ENCODE data around the gene LIN7A.

Gene LIN7A

DNA sequence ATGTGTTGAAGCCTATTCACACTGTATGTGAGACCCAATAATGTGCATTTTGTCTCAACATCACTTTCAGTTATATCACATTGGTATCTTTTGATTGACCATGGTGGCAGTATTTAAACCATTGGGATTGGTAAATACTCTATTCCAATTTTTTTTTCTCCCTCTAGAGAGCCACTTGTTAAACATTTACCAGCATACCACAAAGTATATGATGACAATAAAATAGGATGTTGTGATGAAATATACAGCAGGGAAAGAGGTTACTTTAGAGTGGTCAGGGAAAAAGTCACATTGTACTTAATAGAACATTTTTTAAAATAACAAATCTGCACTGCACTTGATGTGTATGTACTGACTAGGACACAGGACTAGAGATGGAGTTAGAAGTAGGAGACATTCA lies 5.6 kb upstream of the LIN7A start:
- no peak for DNase-seq (ENCODE audit: extremely low spot score)
- POLR2A ChIA-PET, result no interaction called here
- TF ChIP-seq, protein P1, sequence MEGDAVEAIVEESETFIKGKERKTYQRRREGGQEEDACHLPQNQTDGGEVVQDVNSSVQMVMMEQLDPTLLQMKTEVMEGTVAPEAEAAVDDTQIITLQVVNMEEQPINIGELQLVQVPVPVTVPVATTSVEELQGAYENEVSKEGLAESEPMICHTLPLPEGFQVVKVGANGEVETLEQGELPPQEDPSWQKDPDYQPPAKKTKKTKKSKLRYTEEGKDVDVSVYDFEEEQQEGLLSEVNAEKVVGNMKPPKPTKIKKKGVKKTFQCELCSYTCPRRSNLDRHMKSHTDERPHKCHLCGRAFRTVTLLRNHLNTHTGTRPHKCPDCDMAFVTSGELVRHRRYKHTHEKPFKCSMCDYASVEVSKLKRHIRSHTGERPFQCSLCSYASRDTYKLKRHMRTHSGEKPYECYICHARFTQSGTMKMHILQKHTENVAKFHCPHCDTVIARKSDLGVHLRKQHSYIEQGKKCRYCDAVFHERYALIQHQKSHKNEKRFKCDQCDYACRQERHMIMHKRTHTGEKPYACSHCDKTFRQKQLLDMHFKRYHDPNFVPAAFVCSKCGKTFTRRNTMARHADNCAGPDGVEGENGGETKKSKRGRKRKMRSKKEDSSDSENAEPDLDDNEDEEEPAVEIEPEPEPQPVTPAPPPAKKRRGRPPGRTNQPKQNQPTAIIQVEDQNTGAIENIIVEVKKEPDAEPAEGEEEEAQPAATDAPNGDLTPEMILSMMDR (IDR thresholded peaks at IDR 0.05; ENCODE audit: control extremely low read depth, extremely low read depth, low read depth, missing control alignments), result no peak
- CTCF ChIA-PET, result no interaction called here

DNA sequence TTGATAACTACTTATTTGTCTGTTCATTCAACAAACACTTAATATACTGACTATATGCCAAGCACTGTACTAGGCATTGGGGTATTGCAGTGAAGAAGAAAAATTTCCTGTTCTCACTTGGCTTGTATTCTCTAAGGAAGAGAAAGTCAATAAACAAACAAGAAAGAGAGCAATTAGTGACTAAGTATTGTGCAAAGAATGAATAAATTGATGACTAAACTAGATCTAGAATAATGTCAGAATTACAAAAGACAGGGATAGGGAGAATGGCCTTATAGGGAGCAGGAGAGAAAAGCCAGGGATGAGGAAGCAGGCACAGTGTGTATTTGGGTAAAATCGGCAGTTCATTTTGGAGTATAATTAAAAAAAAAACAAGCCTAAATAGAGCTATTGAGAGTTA lies 4.2 kb upstream of the LIN7A start:
- DNase-seq (ENCODE audit: extremely low spot score), result no peak
- ChIA-PET CTCF (no interaction called here), POLR2A (no interaction called here)
- TF ChIP-seq, protein P1 (IDR thresholded peaks at IDR 0.05; ENCODE audit: control extremely low read depth, extremely low read depth, low read depth, missing control alignments), result no peak

DNA sequence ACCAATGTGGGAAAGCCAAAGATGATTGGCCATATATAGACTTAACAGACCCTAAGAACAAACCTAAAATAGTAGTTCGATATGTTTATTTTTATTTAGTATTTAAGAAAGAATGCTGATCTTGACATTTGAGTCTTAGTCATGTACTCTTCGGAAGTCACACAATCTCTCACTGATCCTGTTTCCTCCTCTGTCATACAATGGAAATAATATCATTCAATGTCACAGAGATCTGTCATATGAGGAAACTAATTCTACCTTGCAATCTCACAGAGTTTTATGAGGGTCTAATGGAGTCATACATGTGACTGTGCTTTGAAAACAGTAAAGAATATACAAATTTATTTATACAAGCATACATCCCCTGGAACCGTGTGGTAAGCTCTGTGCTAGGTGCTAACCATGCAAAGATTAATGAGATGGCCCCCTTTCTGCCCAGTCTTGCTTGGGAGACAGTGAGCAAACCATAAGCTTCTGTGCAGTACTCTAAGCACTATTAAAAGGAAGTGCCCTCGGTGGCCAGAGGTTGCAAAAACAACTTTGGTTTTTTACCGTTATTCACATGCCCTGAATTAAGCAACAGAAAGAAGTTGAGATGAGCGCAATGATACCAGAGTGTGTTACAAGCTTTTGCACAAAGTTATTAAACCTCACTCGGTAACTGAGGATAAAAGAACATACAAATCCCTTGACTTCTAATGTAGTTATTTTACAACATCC lies 1.7 kb upstream of the LIN7A start:
- POLR2A ChIA-PET, result no interaction called here
- TF ChIP-seq, protein P1 (IDR thresholded peaks at IDR 0.05; ENCODE audit: control extremely low read depth, extremely low read depth, low read depth, missing control alignments), result no peak
- CTCF ChIA-PET, result interaction anchor here (0.8 kb wide), 1 partner anchor 56 kb away, joined by 3 read pairs; no protein-coding TSS in a partner anchor
- DNase-seq (ENCODE audit: extremely low spot score), result no peak

DNA sequence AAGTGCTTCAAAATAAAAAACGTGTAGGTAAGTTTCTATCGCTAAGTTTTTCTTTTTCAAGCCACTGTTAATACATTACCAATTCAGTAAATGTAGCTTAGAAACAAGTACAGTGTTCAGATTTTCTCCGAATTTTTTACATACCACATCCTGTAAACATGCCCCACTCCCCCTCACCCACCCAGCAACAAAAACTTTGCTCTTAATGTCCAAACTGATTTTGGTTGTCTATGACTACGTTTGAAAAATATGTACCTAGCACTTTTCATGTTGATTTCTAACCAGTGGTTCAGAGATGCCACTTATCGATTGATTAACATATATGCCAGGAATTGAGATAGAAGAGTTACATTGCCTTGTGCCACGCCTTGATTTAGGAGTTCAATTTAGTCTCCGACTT lies 663 bp upstream of the LIN7A start:
- DNase-seq (ENCODE audit: extremely low spot score), result no peak
- POLR2A ChIA-PET, result no interaction called here
- CTCF ChIA-PET, result interaction anchor here (1.0 kb wide), 1 partner anchor 14 kb away, joined by 3 read pairs; no protein-coding TSS in a partner anchor
- TF ChIP-seq, protein P1 (IDR thresholded peaks at IDR 0.05; ENCODE audit: control extremely low read depth, extremely low read depth, low read depth, missing control alignments), result no peak

DNA sequence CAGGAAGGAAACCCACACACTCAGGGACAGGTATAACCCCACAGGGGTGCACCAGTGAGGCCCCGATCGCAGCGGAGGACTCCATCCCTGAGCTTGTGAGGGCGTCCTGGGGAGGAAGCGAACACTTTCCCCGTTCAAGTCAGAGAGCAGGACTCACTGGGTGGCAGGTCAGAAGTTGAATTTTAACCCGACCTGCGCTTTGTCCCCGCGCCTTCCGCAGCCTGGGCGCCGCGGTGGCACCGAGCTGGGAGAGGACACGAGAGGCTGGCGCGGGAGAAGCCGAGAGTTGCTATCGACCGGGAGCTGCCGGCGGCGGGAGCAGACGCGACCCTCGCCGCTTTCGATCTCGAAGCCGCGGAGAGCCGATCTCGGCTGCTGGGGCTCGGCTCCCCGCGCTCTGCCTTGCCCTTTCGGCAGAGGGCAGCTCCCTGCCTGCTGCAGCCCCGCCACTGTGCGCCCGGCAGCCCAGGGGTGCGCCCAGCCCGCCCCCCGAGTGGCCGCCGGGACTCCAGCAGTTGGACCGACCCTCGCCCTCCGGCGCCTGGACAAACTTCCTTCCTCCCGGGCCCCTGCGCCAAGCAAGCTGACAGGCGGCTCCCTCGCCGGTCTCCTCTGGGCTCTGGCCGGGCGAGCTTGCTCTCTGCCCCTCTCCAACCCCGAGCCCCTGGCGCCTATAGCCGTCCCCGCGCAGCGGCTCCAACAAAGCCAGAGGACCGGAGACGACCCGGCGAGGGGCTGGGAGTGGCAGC lies 918 bp downstream of the LIN7A start:
- ChIA-PET POLR2A (no interaction called here), CTCF (interaction anchor here (1.2 to 2.4 kb wide), 5 partner anchors 9 to 20 kb away, joined by 3 to 6 read pairs (median 4); no protein-coding TSS in a partner anchor)
- peak; percentile 32 for DNase-seq (ENCODE audit: extremely low spot score)
- TF ChIP-seq, protein P1 (IDR thresholded peaks at IDR 0.05; ENCODE audit: control extremely low read depth, extremely low read depth, low read depth, missing control alignments), result no peak

DNA sequence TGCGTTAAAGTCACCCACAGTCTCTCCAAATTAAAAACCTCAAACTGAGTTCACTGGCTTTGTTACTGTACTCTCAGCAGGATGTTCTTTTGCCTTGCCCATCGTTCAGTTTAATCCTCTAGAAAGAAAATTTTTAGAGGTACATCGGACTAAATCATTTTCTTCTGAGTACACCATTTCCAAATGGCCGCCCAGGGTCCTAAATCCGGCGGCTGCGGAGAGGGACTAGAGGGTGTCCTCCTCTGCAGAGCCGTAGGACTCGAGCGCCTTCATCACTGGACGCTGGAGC lies 1.4 kb downstream of the LIN7A start:
- DNase-seq (ENCODE audit: extremely low spot score), result no peak
- POLR2A ChIA-PET, result no interaction called here
- CTCF ChIA-PET, result interaction anchor here (1.2 to 2.4 kb wide), 6 partner anchors 10 to 28 kb away, joined by 3 to 6 read pairs (median 4); no protein-coding TSS in a partner anchor
- TF ChIP-seq, protein P1 (IDR thresholded peaks at IDR 0.05; ENCODE audit: control extremely low read depth, extremely low read depth, low read depth, missing control alignments), result no peak
